Colonic mucosa (tissue), 4 donors: ENCODE data around the gene ARID1B. TPM values are rescaled to one million over a fixed set of nuclear protein-coding genes. Genes with fewer than 3 reads are reported as not detected.

Experiments used
- DNase-seq: peaks from one replicate; pipeline ENCODE4 v3.0.0-alpha.2; 2020
- H3K27ac ChIP-seq: fragments of 200-600 bp; one replicate; pipeline ENCODE4 v1.8.0; 2021
- H3K27me3 ChIP-seq: fragments of 200-600 bp; one replicate; pipeline ENCODE4 v1.8.0; 2021
- H3K36me3 ChIP-seq: fragments of 200-600 bp; one replicate; pipeline ENCODE4 v1.8.0; 2021
- H3K4me1 ChIP-seq: fragments of 200-600 bp; one replicate; pipeline ENCODE4 v1.8.0; 2021; ENCODE audit warnings: mild to moderate bottlenecking
- H3K4me3 ChIP-seq: fragments of 200-600 bp; one replicate; pipeline ENCODE4 v1.8.0; 2021
- H3K9ac ChIP-seq, 2 donors: one replicate each; pipeline ENCODE4 v1.7.0; 2013; ENCODE audit warnings: control low read depth in 2 of 2, low read depth in 2 of 2, low read length in 2 of 2
- H3K9me3 ChIP-seq: fragments of 200-600 bp; one replicate; pipeline ENCODE4 v1.8.0; 2021
- intact Hi-C: fragments of 100-400 bp; cut with DNase I; formaldehyde crosslinking; loops from one replicate; pipeline ENCODE4 v1.14.1; 2022
- total RNA-seq, 2 donors: library from RNA; stranded (reverse); fragmentation: NEBNext Ultra II Directional in 1 of 2; extraction: Animal tissue kit (Norgen Biotek cat#: 25700) in 1 of 2; gene quantifications; one replicate each; pipeline ENCODE4 v1.2.1, GENCODE V29; 2021
- TF ChIP-seq, protein P1 (sequence below): fragments of 200-600 bp; IDR thresholded peaks from one replicate; pipeline ENCODE4 v1.8.0; 2022; ENCODE audit warnings: antibody characterized with exemption, mild to moderate bottlenecking
- donor health status: healthy.
- donor health status: DM: no; HTN: no; CAD: no.
- donor health status: DM: no; HTN: no; CAD: no.

The ARID1B gene
- total RNA-seq, 2 donors from 2014 or later = 61.3 to 71.5 TPM

DNA sequence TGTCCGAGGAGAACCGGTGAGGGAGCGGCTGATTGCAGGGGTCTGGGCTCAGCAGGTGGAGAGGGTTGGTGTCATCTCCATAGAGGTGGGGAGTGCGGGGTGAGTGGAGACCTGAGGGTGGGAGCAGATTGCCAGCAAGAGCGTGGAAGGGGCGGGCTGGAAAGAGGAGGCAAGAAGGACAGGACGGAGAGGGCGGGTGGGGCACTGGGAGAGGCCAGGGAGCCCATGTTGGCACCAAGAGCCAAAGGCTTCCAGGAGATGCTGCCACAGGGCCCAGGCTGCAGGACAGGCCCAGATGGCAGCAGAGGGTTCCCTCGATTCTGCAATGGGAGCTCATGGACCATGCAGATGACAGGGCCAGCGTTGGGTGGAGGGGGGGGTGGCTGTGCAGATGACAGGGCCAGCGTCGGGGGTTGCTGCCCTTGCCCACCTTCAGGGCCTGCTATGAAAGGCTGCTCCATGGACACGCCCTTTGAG is 440.8 kb downstream of the ARID1B start:
- no peak overlapping the region for H3K27ac ChIP-seq
- TF ChIP-seq, protein P1, sequence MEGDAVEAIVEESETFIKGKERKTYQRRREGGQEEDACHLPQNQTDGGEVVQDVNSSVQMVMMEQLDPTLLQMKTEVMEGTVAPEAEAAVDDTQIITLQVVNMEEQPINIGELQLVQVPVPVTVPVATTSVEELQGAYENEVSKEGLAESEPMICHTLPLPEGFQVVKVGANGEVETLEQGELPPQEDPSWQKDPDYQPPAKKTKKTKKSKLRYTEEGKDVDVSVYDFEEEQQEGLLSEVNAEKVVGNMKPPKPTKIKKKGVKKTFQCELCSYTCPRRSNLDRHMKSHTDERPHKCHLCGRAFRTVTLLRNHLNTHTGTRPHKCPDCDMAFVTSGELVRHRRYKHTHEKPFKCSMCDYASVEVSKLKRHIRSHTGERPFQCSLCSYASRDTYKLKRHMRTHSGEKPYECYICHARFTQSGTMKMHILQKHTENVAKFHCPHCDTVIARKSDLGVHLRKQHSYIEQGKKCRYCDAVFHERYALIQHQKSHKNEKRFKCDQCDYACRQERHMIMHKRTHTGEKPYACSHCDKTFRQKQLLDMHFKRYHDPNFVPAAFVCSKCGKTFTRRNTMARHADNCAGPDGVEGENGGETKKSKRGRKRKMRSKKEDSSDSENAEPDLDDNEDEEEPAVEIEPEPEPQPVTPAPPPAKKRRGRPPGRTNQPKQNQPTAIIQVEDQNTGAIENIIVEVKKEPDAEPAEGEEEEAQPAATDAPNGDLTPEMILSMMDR = no peak
- intact Hi-C loops = no loop called here
- peak; percentile 15 for DNase-seq
- no peaks in the 10 kb centered on the region for H3K36me3 ChIP-seq
- H3K27me3 ChIP-seq = no peaks in the 10 kb centered on the region
- no peaks in the 10 kb centered on the region for H3K9me3 ChIP-seq
- H3K9ac ChIP-seq = no peak overlapping the region
- H3K4me1 ChIP-seq = no peaks in the 10 kb centered on the region
- H3K4me3 ChIP-seq = no peak overlapping the region

DNA sequence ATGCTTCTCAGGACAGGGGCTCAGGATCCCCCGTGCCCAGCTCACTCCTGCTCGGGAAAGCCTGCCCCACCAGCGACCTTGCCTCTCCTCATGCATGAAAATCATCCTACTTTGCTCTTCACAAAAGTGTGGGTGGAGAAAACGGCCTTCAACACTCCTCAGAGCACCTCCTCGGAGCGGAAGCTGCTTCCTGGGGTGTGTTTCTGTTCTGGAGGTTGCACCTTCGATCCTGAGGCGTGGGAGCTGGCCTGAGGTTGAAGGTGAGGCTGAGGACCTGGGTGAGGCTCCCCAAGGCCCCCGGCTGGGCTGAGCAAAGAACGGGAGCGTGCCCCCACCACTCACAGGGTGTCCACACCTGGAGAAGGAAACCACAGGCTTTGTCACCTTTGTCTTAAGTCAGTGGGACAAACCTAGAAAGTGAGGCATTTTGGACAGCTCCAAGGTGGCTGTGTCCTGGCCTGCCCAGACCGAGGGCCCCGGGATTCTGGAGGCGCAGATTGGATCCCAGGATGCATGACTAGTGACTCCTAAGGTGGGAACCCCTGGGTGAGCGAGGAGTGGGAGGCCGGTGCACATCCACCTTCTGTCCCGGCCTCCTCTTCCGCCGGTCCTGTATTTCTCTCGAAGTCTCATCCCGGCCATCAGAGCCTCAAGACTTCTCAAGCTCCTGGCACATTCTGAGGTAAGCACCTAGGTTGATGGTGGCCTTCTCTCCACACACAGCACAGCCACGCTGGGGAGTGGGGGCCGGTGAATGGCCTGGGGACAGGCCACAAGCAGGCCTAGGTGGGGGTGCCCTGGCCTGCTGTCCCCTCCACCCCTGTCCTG is 441.4 kb downstream of the ARID1B start:
- intact Hi-C loops = no loop called here
- DNase-seq = peak; percentile 16
- Histone ChIP-seq H3K27ac (no peak overlapping the region), H3K4me3 (no peak overlapping the region), H3K9ac (no peak overlapping the region), H3K9me3 (no peaks in the 10 kb centered on the region), H3K36me3 (no peaks in the 10 kb centered on the region), H3K4me1 (no peaks in the 10 kb centered on the region), H3K27me3 (no peaks in the 10 kb centered on the region)
- TF ChIP-seq, protein P1 = no peak

DNA sequence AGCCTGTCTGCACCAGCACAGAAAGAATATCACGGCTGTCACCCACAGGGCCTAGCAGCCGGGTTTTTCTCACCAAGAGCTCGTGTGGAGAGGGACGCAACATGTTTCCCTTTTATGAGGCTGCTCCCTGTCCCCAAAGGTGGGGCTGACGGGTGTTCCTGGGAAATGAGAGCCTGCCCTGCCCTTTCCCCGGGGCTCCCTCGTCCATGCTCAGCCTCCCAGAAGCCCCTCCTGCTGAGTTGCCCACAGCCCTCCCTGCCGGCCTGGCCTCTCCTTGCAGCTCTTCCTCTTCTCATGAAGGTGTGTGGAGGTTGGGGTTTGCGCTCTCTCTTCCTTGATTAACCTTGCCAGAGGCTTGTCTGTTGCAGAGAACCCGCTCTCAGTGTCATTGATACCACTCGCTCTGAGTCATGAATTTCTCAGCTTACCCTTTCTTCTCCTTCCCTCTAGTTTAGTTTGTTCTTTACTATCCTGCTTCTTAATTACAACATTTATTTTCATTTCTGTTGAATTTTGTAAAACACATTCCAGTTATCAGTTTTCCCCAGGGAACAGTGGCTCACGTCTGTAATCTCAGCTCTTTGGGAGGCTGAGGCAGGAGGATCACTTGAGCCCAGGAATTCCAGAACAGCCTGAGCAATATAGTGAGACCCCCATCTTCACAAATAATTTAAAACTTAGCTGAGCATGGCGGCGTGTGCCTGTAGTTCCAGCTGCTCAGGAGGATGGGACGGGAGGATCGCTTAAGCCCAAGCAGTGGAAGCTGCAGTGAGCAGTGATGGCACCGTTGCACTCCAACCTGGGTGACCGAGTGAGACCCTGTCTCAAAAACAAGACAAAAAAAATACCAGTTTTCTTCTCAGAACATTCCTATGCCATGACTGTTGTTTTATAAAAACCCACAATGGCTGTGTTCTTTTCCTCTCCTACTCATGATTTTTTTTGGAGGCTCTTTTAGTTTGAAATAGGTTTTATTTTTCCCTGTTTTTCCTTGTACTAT is 442.3 kb downstream of the ARID1B start:
- Histone ChIP-seq H3K4me1 (no peaks in the 10 kb centered on the region), H3K9me3 (no peaks in the 10 kb centered on the region), H3K27ac (no peak overlapping the region), H3K9ac (no peak overlapping the region), H3K36me3 (no peaks in the 10 kb centered on the region), H3K27me3 (no peaks in the 10 kb centered on the region), H3K4me3 (no peak overlapping the region)
- intact Hi-C loops = no loop called here
- TF ChIP-seq, protein P1 = no peak
- DNase-seq = peak; percentile 50

DNA sequence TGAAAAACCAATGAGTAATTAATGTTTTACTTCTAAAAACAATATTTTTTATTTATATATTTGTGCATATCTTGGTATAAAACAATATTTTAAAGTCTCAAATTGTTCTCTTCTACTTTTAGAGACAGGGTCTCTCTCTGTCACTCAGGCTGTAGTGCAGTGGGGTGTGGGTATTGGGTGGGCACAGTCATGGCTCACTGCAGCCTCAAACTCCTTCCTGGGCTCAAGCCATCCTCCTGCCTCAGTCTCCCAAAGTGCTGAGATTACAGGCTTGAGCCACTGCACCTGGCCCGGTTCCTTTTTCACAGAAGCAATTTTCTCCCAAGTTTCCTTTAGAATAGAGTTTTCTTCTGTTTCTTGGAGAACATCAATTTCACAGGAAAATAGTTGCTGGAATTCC is 443.3 kb downstream of the ARID1B start:
- H3K27ac ChIP-seq = no peak overlapping the region

More for the DNA sequence above, 443.3 kb downstream of the ARID1B start:
- H3K9ac ChIP-seq = peak overlapping the region in 1 of 2 donors; percentile 28
- TF ChIP-seq, protein P1 = no peak
- H3K9me3 ChIP-seq = no peaks in the 10 kb centered on the region
- H3K27me3 ChIP-seq = no peaks in the 10 kb centered on the region
- DNase-seq = no peak
- H3K4me3 ChIP-seq = no peak overlapping the region
- no peaks in the 10 kb centered on the region for H3K4me1 ChIP-seq
- H3K36me3 ChIP-seq = no peaks in the 10 kb centered on the region
- intact Hi-C loops = no loop called here
